HG03135 (cell line): ENCODE results near the gene CLDN7.

Source experiments
- ATAC-seq: cut with Tn5 transposase; IDR thresholded peaks from one replicate; pipeline ENCODE4 v1.9.1; 2021; ENCODE audit warnings: mild to moderate bottlenecking, moderate library complexity; ENCODE audit not compliant: unreplicated experiment

CLDN7 gene, protein sequence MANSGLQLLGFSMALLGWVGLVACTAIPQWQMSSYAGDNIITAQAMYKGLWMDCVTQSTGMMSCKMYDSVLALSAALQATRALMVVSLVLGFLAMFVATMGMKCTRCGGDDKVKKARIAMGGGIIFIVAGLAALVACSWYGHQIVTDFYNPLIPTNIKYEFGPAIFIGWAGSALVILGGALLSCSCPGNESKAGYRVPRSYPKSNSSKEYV

DNA sequence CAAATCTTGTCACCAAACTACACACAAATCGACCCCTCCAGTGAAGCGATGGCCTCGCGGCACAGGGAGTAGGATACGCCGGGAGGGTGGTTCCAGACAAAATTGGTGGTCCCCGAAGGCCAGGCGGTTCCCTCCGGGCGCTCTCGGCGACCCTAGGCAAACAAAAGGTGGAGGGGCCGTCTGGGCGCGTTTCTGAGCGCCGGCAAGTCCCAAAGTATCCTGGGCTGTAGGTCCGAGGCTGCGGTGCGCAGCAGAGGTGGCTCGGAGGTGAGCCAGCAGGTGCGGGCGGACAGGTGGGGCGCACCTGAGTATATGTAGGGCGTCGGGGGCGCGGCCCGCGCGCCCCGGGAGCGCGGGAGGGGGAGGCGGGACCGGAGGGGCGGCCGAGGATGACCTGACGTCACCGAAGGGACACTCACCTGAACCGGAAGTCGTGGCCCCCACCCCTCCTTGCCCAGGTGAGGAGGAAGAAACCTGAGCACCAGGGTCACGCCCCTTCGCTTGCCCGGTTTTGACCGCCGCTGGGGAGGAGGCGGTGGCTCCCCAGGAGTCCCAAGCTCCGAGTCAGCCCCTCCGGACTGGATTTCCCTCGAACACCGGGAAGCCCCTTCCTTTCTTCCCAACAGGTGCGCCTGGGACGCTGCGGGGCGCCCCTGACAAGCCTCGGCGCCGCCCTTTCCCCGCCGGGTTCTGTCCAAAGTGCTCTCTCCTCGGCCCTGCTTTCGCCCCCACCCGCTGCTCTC, at the start of gene CLDN7:
CLDN7 (minus strand) TSS at position 287 of the 743 bp plus-strand sequence. CDS start 435 bp downstream, outside the sequence.
- no peak for ATAC-seq

DNA sequence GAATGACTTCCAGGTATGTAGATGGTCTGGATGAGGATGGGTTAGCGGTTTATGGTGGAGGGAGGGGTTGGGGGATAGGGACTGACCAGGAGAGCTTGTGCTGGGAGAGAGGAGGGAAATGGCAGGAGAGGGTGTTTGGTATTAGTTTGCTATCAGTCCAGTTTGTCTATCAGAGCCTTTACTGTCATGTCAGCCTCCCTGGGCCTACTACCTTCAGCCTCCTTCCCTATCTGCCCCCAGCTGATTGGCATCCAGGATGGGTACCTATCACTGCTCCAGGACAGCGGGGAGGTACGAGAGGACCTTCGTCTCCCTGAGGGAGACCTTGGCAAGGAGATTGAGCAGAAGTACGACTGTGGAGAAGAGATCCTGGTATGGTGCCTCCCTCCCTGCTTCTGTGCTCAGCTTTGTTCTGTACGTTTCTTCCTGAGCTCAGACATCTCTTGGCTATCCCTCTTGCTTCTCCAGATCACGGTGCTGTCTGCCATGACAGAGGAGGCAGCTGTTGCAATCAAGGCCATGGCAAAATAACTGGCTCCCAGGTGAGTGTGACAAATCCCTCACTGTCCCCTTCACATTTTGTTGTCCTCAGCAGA, 48.9 kb upstream of the CLDN7 start:
- ATAC-seq: no peak

DNA sequence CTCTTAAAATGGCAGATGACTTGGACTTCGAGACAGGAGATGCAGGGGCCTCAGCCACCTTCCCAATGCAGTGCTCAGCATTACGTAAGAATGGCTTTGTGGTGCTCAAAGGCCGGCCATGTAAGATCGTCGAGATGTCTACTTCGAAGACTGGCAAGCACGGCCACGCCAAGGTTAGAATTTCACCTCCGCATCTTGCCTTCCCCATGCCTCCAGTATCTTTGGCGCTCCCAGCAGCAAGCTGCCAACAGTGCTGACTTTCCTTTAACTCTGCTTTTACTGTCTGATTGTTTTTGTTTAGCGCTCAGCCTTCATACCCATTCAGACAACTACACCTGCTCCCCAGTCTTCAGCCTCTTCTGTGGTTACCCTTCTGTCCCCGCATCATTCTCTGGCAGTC, 47.4 kb upstream of the CLDN7 start:
- no peak for ATAC-seq

DNA sequence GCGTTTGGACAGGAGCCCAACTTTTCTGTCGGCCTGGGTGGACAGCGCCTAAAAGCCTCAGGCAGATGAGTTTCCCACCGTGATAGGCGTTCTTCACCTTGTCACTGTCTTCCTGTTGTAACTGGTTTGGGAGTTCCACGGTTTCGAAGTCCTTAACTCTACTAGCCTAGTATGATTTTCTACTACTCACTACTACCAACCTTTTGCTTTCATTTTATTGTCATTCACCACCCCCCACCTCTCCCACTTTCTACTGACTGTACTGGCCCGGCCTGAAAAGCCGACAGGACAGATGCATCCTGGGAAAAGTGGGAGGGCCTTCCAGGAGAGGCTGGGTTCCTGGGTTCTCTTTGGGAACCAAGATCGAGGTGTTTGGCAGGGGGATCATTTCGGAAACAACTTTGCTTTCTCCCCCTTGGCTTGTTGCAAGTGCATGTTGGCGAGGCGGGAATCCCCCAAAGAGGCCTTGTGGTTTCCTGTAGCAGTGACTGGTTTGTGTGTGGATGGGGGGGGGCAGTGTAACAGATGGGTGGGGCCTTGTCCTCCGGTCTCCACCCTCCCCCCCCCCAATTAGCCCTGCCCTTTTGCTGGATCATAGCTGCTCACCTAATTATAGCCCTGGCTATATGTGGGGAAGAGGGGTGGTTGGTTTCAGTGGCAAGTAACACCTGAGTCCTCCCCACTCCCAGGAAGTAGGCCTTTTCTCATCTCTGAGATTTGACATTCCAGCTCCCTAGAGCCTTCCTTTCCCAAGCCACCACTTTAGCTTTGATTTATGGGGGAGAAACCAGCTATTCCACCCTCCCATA, 46.6 kb upstream of the CLDN7 start:
- ATAC-seq: no peak

DNA sequence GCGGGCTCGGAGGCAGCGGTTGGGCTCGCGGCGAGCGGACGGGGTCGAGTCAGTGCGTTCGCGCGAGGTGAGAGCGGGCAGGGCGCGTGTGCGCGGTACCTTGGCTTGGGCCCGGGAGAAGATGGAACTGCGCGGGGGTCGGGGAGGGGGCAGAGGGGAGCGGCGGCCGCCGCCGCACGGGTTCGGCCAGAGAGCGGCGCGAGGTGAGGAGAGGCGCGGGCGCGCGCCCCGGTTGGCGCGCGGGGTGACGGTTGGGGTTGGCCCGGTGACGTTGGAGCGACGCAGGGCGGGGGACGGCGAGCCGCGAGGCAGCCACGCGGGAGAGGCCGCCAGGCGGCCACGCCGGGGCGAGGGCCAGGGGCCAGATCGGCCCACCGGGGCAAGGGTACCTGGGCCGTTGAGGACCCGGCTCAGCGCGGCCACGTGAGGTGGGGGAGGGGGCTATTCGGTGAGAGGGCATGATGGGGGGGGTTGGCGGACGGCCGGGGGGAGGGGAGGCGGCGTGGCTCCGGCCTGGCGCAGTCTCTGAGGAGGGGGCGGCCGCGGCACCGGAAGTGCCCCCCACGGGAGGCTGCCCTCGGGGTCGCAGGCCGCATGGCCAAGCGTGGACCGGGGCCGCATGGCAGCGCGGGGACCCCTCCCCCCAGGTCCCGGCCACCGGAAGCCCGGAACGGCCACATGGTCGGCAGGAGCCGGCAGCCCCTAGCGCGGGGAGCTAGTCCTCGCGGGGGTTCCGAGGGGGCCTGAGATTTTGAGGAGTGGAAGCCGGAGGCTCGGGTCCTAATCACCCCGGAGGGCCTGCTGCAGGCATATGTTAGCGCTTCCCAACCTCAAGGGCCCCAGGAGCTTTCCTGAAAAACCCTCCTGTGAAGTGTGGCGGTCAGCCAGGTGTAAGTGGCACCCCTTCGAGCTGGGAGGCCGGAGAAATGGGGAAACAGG, 45.7 kb upstream of the CLDN7 start:
- ATAC-seq: no peak

DNA sequence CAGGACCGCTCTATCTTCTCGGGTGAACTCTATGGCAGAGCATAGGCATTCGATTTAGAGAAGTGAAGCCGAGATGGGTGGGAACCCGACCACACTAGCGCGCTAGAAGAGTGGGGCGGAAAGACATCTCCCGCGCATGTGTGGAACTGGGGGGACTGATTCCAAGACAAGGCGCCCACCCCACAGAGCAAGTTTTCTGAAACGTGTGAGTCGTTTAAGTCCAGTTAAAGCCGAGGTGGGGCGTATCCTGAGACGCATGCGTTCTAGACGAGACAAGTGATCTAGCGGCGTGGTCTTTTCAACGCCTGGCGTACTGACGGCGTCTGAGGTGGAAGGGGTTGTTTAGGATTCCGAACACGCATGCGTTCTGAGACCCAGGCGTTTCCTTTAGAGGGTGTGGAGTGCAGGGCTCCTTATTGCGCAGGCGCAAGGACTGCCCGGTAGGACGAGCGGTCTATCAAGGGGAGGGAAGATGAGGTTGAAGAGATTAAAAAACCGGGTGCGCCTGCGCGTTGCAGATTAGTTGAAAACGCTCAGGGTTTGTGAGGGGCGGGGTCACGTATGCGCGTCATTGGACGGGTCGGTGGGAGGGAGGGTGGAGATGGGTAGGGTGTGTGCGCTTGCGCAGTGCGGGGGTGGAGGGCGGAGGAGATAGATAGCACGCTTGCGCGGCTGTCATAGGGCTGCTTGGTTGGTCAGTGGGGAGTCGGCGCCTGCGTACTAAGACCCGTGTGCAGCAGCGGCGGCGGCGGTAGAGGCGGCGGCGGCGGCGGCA, 44.8 kb upstream of the CLDN7 start, which contains the start of gene EIF5A:
EIF5A (plus strand) TSS at position 718 of the 775 bp plus-strand sequence. CDS start 2,008 bp downstream, outside the sequence.
- peak; percentile 70 for ATAC-seq

DNA sequence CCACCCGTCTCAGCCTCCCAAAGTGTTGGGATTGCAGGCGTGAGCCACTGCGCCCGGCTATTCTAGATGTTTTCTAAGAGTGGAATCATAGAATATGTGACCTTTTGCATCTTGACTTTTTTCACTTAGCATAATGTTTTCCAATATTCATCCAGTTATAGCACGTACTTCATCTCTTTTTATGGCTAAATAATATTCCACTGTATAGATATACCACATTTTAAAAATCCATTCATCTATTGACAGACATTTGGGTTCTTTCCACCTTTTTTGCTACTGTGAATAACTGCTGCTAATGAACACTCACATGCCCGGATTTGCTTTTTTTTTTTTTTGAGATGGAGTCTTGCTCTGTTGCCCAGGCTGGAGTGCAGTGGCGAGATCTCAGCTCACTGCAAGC, 41.9 kb upstream of the CLDN7 start:
- ATAC-seq: no peak

DNA sequence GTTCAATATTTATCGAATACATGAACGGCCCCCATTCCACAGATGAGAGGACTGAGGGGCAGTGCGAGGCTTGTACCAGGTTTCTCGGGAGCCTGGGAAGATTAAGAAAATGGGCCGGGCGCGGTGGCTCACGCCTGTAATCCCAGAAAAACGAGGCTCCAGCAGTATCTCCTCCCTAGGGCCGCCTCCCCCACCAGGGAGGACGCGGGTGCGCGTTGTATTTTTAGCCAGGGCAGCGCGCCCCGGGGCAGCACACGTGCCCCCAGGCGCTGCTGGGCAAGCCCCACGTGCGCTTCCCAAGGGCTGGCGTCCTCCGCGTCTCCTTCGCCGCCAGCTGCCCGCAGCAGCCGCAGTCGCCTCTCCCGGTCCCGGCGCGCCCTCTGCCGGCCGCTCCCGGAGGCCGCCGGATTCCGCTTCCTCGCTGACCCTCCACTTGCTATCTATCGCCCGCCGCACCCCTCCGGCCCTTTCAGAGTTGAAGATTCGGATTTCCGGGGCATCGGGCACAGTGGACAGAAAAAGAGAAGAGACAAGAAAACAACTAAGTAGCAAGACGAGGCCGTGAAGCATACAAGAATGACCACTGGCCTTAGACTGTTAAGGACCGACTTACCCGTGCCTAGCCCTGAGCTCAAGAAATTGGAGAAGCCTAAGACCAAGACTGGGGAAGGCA, 34.0 kb upstream of the CLDN7 start:
- no peak for ATAC-seq

DNA sequence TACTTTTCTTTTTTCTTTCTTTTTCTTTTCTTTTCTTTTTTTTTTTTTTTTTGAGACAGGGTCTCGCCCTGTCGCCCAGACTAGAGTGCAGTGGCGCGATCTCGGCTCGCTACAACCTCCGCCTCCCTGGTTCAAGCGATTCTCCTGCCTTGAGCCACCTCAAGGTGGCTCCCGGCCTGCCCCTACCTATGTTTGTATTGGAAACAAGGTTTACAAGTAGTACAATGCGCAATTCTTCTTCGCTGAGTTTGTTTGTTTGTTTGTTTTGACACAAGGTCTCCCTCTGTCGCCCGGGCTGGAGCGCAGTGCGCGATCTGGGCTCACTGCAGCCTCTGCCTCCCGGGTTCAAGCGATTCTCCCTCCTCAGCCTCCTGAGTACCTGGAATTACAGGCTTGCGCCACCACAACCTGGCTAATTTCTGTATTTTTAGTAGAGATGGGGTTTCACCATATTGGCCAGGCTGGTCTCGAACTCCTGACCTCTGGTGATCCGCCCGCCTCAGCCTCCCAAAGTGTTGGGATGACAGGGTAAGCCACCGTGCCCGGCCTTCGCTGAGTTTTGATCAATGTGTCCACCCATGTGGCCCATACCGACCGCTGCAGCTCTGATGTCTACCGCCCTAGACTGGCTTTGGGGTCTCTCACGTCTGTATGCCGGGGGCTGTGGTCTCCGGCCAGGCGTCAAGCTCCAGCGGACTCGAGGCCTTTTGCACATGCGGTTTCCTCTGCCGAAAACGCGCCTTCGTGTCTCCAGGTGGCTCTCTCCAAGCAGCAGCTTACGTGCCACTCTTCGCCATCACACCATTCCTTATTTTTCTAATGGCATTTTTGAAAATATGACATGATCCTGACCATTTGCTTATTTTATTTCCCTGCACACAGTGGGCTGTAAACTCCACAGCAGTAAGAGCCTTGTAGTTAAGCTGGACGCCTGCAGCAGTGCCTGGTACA, 33.2 kb upstream of the CLDN7 start:
- no peak for ATAC-seq

DNA sequence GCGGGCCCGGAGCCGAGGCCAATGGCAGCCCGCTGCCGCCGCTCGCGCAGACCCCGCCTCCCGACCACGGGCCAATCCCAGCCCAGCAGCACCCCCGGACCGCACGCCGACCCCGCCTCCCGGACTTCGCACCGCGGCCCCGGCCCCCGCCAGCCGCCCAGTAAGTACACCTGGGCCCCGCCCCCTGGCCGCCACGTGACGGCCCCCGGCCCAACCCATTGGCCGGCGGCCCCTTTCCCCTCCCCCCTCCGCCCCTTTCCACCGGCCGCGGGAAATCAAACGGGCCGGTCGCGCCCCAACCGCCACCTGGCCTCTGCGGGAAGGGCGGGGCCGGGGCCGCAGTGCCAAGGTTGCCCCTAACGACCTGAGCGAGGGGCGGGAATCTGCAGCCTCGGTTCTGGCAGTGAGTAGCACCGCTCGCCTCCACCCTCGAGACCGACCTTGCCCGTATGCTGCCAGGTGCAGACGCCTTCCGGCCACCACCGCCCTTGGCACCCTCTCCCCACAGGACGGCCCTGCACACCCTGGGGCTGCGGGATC, 32.4 kb upstream of the CLDN7 start, which contains the start of gene YBX2:
YBX2 (minus strand) TSS at position 26 of the 540 bp plus-strand sequence. CDS start 139 bp downstream, outside the sequence.
- no peak for ATAC-seq

DNA sequence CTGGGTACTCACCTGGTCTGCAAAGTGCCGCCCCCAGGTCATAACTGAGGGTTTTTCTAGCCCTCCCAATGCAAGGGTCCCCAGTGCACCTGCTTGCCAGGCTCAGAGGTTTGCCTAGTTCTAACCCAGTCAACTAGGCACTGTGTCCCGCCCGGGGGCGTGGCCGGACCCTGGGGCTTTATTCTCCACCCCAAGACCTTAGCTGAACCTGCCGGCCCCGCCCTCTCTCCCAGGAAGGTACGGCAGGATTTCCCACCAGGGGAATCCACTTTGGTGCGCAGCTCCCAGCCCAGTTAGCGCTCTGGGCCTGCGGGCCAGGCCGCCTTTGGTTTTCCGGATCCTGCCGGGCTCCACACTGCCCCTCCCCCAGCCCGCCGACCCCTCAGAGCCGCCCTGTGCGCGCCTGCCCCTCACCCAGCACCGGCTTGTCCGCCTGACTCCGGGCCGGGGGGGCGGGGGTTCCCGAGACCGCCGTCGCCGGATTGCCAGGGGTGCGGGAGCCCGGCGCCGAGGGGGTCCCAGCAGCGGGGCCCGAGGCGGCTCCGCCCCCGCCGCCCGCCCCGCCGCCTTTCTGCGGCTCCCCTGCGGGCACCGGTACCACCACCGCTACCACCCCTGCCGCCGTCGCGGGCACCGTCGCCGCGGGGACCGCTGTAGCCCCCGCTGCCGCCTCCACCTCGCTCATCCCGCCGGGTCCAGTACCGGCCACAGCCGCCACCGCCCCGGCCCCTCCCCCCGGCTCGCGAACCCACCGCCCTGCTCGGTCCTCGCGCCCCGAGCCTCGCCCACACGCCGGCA, 31.7 kb upstream of the CLDN7 start:
- no peak for ATAC-seq

DNA sequence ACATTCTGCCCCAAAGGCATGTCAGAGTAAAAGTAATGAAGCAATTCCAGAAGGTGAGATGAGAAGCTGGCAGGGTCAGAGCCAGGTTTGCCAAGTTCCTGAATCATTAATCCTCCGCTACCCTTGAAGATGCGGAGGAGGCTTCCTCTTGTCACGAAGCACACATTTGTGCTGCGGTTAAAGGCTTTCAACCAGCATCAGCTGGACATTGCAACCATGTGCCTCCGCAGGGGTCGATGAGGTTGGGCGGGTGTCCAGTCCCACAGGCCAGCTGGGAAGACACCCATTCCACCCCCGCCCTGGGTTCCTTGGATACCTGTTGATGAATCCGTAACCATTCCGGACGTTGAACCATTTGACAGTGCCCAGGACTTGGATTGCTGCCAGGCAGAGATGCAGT, 30.9 kb upstream of the CLDN7 start:
- no peak for ATAC-seq

DNA sequence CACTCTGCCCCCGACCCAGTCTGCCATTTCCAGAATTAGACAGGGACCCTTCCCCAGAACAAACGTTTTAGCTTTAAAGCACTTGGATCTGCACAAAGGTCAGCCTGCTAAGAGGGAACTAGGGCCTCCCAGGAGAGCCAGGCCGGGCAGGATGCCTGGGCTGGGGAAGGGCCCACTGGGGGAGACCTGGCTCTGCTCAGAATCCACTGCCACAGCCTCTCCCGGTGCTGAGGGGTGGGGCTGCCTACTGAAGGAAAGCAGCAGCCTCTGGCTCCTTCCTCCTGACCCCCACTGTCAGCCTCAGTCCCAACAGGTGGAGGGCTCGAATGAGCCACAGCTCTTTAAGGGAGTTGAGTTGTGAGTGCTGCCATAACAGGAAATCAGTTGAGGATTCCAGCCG, 30.5 kb upstream of the CLDN7 start:
- no peak for ATAC-seq

DNA sequence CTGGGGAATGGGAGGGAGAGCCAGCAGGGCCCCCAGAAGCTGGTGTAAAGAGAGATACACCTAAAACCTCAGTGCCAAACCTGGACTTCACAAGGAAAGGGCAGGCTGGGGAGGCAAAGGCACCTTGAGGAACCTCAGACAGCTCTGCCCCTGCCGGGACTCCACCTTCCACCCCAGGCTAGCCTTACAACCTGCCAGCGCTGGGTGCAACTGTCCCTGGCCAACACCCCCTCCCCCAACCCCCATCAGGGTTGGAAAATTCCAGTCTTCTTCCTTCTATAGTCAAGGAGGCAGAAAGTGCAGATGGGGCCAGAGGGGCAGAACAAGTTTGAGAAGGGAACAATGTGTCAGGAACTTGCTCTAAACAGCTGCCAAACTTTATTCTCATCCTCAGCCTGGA, 29.9 kb upstream of the CLDN7 start:
- ATAC-seq: no peak

DNA sequence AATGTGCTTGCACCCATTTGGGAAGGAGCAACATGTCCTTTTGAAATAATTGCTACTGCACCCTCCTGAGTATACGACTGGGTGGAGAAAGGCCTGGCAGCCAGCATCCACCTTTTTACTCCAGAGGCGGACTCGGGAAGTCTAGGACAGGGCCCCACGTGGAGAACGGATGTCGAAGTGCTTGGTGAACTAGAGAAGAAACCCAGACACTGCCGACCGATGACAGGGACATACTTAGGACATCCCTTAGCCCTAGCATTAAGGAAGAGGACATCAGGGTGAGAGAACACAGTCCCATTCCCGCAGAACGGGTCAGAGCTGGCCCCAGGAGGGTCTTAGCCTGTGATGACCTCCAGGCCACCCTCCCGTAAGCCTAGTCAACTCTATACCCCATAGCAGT, 28.4 kb upstream of the CLDN7 start:
- ATAC-seq: no peak

DNA sequence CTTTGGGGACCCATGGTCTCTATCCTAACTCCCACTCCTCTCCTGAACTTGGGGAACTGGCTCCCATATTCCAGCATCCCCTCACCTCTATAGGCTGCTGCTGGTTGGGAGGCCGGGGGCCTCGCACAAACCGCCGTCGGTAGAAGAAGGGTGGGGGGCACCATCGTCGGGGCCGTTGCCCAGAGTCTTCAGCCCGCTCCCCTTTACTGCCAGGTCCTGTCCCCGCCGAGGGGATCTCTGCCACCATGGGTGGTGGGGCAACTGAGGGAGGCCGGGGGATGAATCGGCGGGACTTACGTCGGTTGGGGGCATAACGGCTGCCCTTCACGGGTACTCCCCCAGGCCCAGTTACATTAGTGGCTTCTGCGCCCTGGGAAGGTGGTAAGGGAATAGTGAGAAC, 27.9 kb upstream of the CLDN7 start:
- no peak for ATAC-seq
